Immature natural killer cell (primary cell): ENCODE data around the gene FAM114A2. TPM values are rescaled to one million over a fixed set of nuclear protein-coding genes. Genes with fewer than 3 reads are reported as not detected.

ENCODE experiments used
- DNase-seq, 3 donors: peaks; one replicate each; pipeline ENCODE4 v3.0.0; 2022; ENCODE audit warnings: mixed read lengths in 1 of 3
- H3K27ac Mint-ChIP-seq, 6 donors: one replicate each; pipeline ENCODE4 v1.8.0; 2020; ENCODE audit warnings: mixed read lengths in 6 of 6, mild to moderate bottlenecking in 5 of 6, inconsistent platforms in 4 of 6, moderate library complexity in 3 of 6
- H3K27me3 Mint-ChIP-seq, 3 donors: one replicate each; pipeline ENCODE4 v1.8.0; 2020 to 2021; ENCODE audit warnings: low read depth in 3 of 3, mild to moderate bottlenecking in 3 of 3, mixed read lengths in 3 of 3, moderate library complexity in 3 of 3, inconsistent platforms in 1 of 3
- H3K36me3 Mint-ChIP-seq, 3 donors: one replicate each; pipeline ENCODE4 v1.8.0; 2020; ENCODE audit warnings: mixed read lengths in 3 of 3, inconsistent platforms in 2 of 3, mild to moderate bottlenecking in 2 of 3
- H3K4me1 Mint-ChIP-seq, 2 donors: one replicate each; pipeline ENCODE4 v1.8.0; 2020; ENCODE audit warnings: inconsistent platforms in 2 of 2, mild to moderate bottlenecking in 2 of 2, mixed read lengths in 2 of 2, moderate library complexity in 1 of 2
- H3K4me3 Mint-ChIP-seq, 5 donors: one replicate each; pipeline ENCODE4 v1.8.0; 2020; ENCODE audit warnings: mild to moderate bottlenecking in 5 of 5, mixed read lengths in 5 of 5, inconsistent platforms in 3 of 5, moderate library complexity in 3 of 5
- H3K9me3 Mint-ChIP-seq, 6 donors: one replicate each; pipeline ENCODE4 v1.8.0; 2020; ENCODE audit warnings: mild to moderate bottlenecking in 6 of 6, mixed read lengths in 6 of 6, inconsistent platforms in 4 of 6, moderate library complexity in 3 of 6
- polyA plus RNA-seq, 3 donors: library from polyadenylated mRNA; unstranded; fragments of 300-500 nt; fragmentation: Illumina TruSeq; gene quantifications; one replicate each; pipeline ENCODE4 v1.2.3, GENCODE V29; 2021

The FAM114A2 gene
- polyA plus RNA-seq, 3 donors from 2014 or later = 11.5 to 20.1 (median 12.7) TPM

- H3K27ac Mint-ChIP-seq = peak overlapping the region in 1 of 6 donors; percentile 45
- peaks cover 0 to 1% (median 0%) of the 10 kb centered on the region in 6 donors for H3K9me3 Mint-ChIP-seq
- no peak for DNase-seq
Measured at GRCh38 chr5:153968761-153969562, 69.7 kb downstream of the FAM114A2 start.

GRCh38 chr5:153964880-153965645 lies 73.6 kb downstream of the FAM114A2 start:
- H3K4me3 Mint-ChIP-seq = no peak overlapping the region
- H3K27ac Mint-ChIP-seq = no peak overlapping the region
- no peaks in the 10 kb centered on the region for H3K36me3 Mint-ChIP-seq
- H3K4me1 Mint-ChIP-seq = peaks cover 24 to 33% of the 10 kb centered on the region in 2 donors
- H3K9me3 Mint-ChIP-seq = peaks cover 0 to 2% (median 0%) of the 10 kb centered on the region in 6 donors
- DNase-seq = peak; percentile 55 to 66 (median 63)
- peaks cover 0 to 8% (median 3%) of the 10 kb centered on the region in 3 donors for H3K27me3 Mint-ChIP-seq

More at GRCh38 chr5:153968761-153969562, 69.7 kb downstream of the FAM114A2 start:
- peaks cover 4 to 6% of the 10 kb centered on the region in 2 donors for H3K4me1 Mint-ChIP-seq
- H3K27me3 Mint-ChIP-seq = peaks cover 0 to 9% (median 0%) of the 10 kb centered on the region in 3 donors
- peaks cover 0 to 3% (median 0%) of the 10 kb centered on the region in 3 donors for H3K36me3 Mint-ChIP-seq
- H3K4me3 Mint-ChIP-seq = no peak overlapping the region

GRCh38 chr5:153964191-153964879 lies 74.4 kb downstream of the FAM114A2 start:
- DNase-seq = no peak
- no peak overlapping the region for H3K4me3 Mint-ChIP-seq
- no peaks in the 10 kb centered on the region for H3K36me3 Mint-ChIP-seq
- H3K4me1 Mint-ChIP-seq = peaks cover 31 to 40% of the 10 kb centered on the region in 2 donors
- peaks cover 0 to 2% (median 0%) of the 10 kb centered on the region in 6 donors for H3K9me3 Mint-ChIP-seq
- H3K27me3 Mint-ChIP-seq = peaks cover 0 to 10% (median 3%) of the 10 kb centered on the region in 3 donors
- H3K27ac Mint-ChIP-seq = no peak overlapping the region

DNA sequence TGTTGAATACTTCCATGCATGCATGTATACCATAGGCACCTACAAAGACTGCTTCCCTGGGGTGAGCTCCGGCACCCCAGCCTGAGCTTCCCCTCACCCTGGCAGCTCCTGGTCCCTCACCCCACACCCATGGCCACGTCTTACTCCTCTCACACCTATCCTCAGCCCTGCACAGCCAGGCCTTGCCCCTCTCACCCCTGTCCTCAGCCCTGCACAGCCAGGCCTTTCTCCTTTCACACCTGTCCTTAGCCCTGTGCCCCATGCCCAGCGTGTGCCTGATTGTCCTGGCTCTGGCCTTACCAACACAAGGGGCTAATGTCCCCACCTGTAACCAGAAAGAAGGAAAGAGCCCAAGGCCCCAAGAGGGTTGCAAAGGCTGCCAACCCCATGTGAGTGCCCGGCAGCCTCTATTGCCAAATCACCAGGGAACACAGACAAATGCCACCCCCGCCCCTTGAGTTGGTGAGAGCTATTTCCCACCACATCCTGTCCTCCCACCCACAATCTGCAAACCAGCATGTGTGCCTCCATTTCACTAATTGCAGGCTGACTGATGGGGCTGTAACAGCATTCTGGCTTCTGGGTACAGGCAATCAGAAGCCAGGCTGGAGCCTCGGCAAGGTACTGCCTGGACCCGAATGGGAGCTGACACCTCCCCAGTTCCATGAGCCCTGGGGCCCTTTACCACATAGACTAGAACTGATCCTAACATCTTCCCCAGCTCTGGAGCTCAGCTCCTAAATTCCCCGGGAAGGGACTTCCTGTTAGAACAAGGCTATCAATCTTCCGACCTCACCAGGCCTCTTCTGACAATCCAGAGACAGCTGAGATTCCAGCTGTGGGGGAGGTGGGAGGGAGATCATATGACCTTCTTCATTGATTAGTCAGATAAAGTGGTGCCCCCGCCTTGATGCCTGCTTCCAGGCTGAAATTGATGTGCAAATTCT lies 78.2 kb downstream of the FAM114A2 start:
- H3K27ac Mint-ChIP-seq = peak overlapping the region; percentile 74 to 91 (median 90)
- peaks cover 35 to 43% of the 10 kb centered on the region in 2 donors for H3K4me1 Mint-ChIP-seq
- H3K36me3 Mint-ChIP-seq = no peaks in the 10 kb centered on the region
- peak overlapping the region; percentile 69 to 87 (median 81) for H3K4me3 Mint-ChIP-seq
- peaks cover 0 to 6% (median 5%) of the 10 kb centered on the region in 3 donors for H3K27me3 Mint-ChIP-seq
- peaks cover 0 to 2% (median 0%) of the 10 kb centered on the region in 6 donors for H3K9me3 Mint-ChIP-seq
- peak; percentile 70 to 77 (median 72) for DNase-seq

DNA sequence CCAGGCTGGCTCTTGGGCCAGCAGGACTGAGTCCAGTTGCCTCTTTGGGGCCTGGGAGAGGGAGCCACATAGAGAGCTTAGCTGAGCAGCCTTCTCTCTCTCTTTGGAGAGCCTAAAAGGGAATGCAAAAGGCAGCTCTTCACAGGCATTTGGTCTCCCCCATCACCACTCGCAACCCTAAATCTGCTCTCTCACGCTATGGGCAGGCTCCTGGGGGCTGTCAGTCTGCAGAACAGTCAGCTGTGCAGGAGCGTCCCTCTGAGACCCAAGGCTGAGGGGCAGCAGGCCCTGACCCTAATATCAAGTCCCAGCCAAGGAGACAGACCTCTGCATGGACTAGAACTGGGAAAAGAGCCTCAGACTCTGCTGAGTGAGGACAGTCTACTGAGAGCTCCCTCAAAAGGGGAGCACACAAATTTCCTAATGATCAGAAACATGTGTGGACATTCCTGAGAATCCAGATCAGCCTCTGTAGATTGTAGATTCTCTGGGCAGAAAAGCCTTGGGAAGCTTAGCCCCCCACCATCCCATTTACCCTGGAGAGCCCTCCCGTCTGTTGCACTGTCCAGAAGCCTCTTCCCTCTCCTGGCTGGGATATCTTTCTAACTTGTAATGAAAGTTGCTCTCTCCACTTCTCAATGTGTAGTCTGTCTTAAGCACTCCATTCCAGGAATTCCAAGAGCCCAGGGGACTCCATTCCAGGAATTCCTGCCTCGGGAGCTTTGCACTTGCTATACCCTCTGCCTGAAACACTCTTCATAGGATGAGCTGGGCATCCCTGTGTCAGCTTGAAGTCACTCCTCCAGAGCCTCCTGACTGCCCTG lies 79.4 kb downstream of the FAM114A2 start:
- H3K27me3 Mint-ChIP-seq = peaks cover 0 to 5% (median 4%) of the 10 kb centered on the region in 3 donors
- H3K9me3 Mint-ChIP-seq = peaks cover 0 to 2% (median under 1%) of the 10 kb centered on the region in 6 donors
- H3K27ac Mint-ChIP-seq = peak overlapping the region; percentile 5 to 91 (median 77)
- H3K36me3 Mint-ChIP-seq = peaks cover 0 to 7% (median 0%) of the 10 kb centered on the region in 3 donors
- H3K4me1 Mint-ChIP-seq = peaks cover 40 to 44% of the 10 kb centered on the region in 2 donors
- peak overlapping the region; percentile 49 to 87 (median 81) for H3K4me3 Mint-ChIP-seq
- no peak for DNase-seq

GRCh38 chr5:153957205-153957604 lies 81.5 kb downstream of the FAM114A2 start:
- Mint-ChIP-seq H3K27me3 (peaks cover 0 to 4% (median 4%) of the 10 kb centered on the region in 3 donors), H3K27ac (no peak overlapping the region), H3K36me3 (peaks cover 0 to 7% (median 0%) of the 10 kb centered on the region in 3 donors), H3K4me3 (no peak overlapping the region), H3K4me1 (peaks cover 42 to 44% of the 10 kb centered on the region in 2 donors), H3K9me3 (peaks cover 0 to 2% (median under 1%) of the 10 kb centered on the region in 6 donors)
- no peak for DNase-seq

DNA sequence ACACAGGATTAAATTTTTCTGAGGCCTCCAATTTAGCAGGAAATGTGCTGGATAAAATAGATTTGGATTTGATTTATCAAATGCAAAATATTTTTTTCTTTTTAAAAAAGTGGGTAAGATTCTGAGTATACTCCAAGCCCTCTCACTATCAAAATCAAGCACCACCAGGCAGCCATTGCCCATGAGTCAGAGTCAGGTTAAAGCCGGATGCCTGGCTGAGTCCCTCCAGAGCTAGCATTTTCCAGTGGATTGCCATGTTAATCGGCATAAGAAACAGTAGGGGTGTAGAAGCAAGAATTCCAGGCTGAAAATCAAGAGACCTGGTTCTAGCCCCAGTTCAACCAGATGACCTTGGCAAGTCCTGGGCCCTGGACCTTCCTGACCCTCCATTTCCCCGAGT lies 85.3 kb downstream of the FAM114A2 start:
- Mint-ChIP-seq H3K4me1 (peaks cover 13% of the 10 kb centered on the region in 2 donors), H3K27me3 (peaks cover 0 to 2% (median 0%) of the 10 kb centered on the region in 3 donors), H3K4me3 (no peak overlapping the region), H3K36me3 (peaks cover 0 to 7% (median 0%) of the 10 kb centered on the region in 3 donors), H3K9me3 (peaks cover 0 to 2% (median 0%) of the 10 kb centered on the region in 6 donors), H3K27ac (no peak overlapping the region)
- DNase-seq = no peak

DNA sequence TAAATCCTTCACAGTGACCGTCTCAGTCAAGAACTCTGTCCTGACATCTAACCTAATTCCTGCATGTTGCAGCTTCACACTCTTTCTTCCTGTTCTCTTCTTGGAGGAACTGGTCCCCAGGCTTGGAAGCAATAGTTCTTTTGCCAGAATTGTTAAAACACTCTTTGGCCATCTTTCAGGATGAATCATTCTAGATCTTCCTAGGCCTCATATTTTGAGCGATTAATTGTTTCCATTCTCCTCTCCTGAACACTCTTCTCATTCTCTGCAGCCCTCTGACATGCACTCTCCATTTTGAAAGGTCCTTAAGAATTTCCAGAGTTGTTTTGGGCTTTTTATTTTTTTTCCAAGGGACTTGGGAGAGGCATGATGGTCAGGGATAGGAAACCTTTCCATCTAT lies 85.8 kb downstream of the FAM114A2 start:
- Mint-ChIP-seq H3K27ac (no peak overlapping the region), H3K4me1 (peaks cover 13% of the 10 kb centered on the region in 2 donors), H3K4me3 (no peak overlapping the region), H3K36me3 (peaks cover 0 to 7% (median 0%) of the 10 kb centered on the region in 3 donors), H3K9me3 (peaks cover 0 to 2% (median 0%) of the 10 kb centered on the region in 6 donors), H3K27me3 (peaks cover 0 to 2% (median 0%) of the 10 kb centered on the region in 3 donors)
- no peak for DNase-seq

DNA sequence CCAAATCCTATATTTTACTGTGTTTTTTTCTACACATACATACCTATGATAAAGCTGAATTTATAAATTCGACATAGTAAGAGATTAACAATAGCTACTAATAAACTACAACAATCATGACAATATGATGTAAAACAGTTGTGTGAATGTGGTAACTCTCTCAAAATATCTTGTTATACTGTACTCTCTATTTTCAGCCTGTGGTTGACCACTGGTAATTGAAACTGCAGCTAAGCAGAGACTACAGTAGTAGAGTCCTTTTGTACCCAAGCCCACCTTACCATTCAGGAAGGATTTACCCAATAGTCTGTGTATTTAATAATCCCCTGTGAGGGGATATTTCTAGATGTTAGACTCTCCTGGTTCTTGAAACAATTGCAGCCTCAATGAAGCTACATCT lies 86.7 kb downstream of the FAM114A2 start:
- peaks cover 0 to 3% (median 0%) of the 10 kb centered on the region in 6 donors for H3K9me3 Mint-ChIP-seq
- peaks cover 0 to 2% (median 0%) of the 10 kb centered on the region in 3 donors for H3K27me3 Mint-ChIP-seq
- DNase-seq = no peak
- no peak overlapping the region for H3K4me3 Mint-ChIP-seq
- peaks cover 13% of the 10 kb centered on the region in 2 donors for H3K4me1 Mint-ChIP-seq
- no peak overlapping the region for H3K27ac Mint-ChIP-seq
- H3K36me3 Mint-ChIP-seq = peaks cover 0 to 7% (median 0%) of the 10 kb centered on the region in 3 donors

- Mint-ChIP-seq H3K4me1 (no peaks in the 10 kb centered on the region), H3K4me3 (no peak overlapping the region), H3K27me3 (peaks cover 3 to 6% (median 6%) of the 10 kb centered on the region in 3 donors), H3K9me3 (peaks cover 18 to 42% (median 26%) of the 10 kb centered on the region in 6 donors), H3K27ac (no peak overlapping the region), H3K36me3 (peaks cover 4 to 12% (median 8%) of the 10 kb centered on the region in 3 donors)
- DNase-seq = no peak
Measured at GRCh38 chr5:153941265-153941664, 97.4 kb downstream of the FAM114A2 start.
